VCaP (cell line): ENCODE measurements around the gene OR2T2.
"Not testable (repeated sequence)": the region's sequence is repeated elsewhere in the genome, so short reads cannot be mapped to it uniquely, and the experiment has no call there.

Experiments used
- H3K27ac ChIP-seq: fragments of 450-650 bp; 2 replicates; pipeline ENCODE4 v1.5.1; 2017
- CTCF ChIP-seq: fragments of 450-650 bp; conservative IDR thresholded peaks from 2 replicates; pipeline ENCODE4 v1.5.1; 2017; ENCODE audit warnings: mild to moderate bottlenecking, moderate library complexity

The OR2T2 gene

GRCh38 chr1:248436303-248436702 is 9.1 kb upstream of the OR2T2 start:
- not testable (repeated sequence) for H3K27ac ChIP-seq

GRCh38 chr1:248438668-248439067 is 6.8 kb upstream of the OR2T2 start:
- not testable (repeated sequence) for H3K27ac ChIP-seq

- H3K27ac ChIP-seq, result not testable (repeated sequence)
Observed at GRCh38 chr1:248439283-248439682, 6.2 kb upstream of the OR2T2 start.

- not testable (repeated sequence) for H3K27ac ChIP-seq
Observed at GRCh38 chr1:248442500-248443277, 2.7 kb upstream of the OR2T2 start.

- not testable (repeated sequence) for H3K27ac ChIP-seq
Observed at GRCh38 chr1:248444603-248445002, 834 bp upstream of the OR2T2 start.

- H3K27ac ChIP-seq, result not testable (repeated sequence)
Observed at GRCh38 chr1:248448409-248449074, 3.1 kb downstream of the OR2T2 start.

- not testable (repeated sequence) for H3K27ac ChIP-seq
Observed at GRCh38 chr1:248449821-248450465, 4.5 kb downstream of the OR2T2 start.

- H3K27ac ChIP-seq, result not testable (repeated sequence)
Observed at GRCh38 chr1:248450466-248451145, 5.2 kb downstream of the OR2T2 start.

GRCh38 chr1:248453619-248454018 is 8.2 kb downstream of the OR2T2 start:
- not testable (repeated sequence) for H3K27ac ChIP-seq

- H3K27ac ChIP-seq, result not testable (repeated sequence)
Observed at GRCh38 chr1:248455045-248455444, 9.6 kb downstream of the OR2T2 start.

- not testable (repeated sequence) for H3K27ac ChIP-seq
Observed at GRCh38 chr1:248456635-248457034, 11.2 kb downstream of the OR2T2 start.

- not testable (repeated sequence) for H3K27ac ChIP-seq
Observed at GRCh38 chr1:248459117-248459516, 13.7 kb downstream of the OR2T2 start.

GRCh38 chr1:248471154-248471553 is 25.7 kb downstream of the OR2T2 start:
- H3K27ac ChIP-seq, result no peak overlapping the region
- TF ChIP-seq CTCF, result no peak

GRCh38 chr1:248472111-248472510 is 26.7 kb downstream of the OR2T2 start:
- not testable (repeated sequence) for H3K27ac ChIP-seq

GRCh38 chr1:248473051-248473450 is 27.6 kb downstream of the OR2T2 start, which contains the start of gene OR2T3:
Gene OR2T3, plus strand, starts transcription at chr1:248473351. Its CDS starts 0 bp downstream, at chr1:248473351.
- not testable (repeated sequence) for H3K27ac ChIP-seq

GRCh38 chr1:248475660-248476059 is 30.2 kb downstream of the OR2T2 start:
- not testable (repeated sequence) for H3K27ac ChIP-seq

GRCh38 chr1:248481686-248482579 is 36.5 kb downstream of the OR2T2 start:
- not testable (repeated sequence) for H3K27ac ChIP-seq

- H3K27ac ChIP-seq, result not testable (repeated sequence)
Observed at GRCh38 chr1:248488289-248488688, 42.9 kb downstream of the OR2T2 start, which contains the start of gene OR2T5. Gene OR2T5, plus strand, starts transcription at chr1:248488589. Its CDS starts 0 bp downstream, at chr1:248488589.

GRCh38 chr1:248496661-248497060 is 51.2 kb downstream of the OR2T2 start:
- not testable (repeated sequence) for H3K27ac ChIP-seq
